Subcutaneous adipose tissue (tissue), 4 donors: Measurements from ENCODE around the gene PVALEF. TPM values are rescaled to one million over a fixed set of nuclear protein-coding genes. Genes with fewer than 3 reads are reported as not detected.

Experiments used
- CTCF ChIP-seq: fragments of 450-650 bp; IDR thresholded peaks from one replicate; pipeline ENCODE4 v1.5.1; 2016; ENCODE audit warnings: low read depth, mild to moderate bottlenecking, control low read depth, antibody characterized with exemption, moderate library complexity
- total RNA-seq, 4 donors: library from RNA; depleted of rRNA; stranded (reverse); fragments of >200 nt; gene quantifications; one replicate each; pipeline ENCODE4 v1.1.0, GENCODE V29; 2016

Gene PVALEF
- total RNA-seq, 4 donors from 2014 or later, result not detected

GRCh38 chr17:81126281-81127132, 38.8 kb upstream of the PVALEF start:
- no peak for TF ChIP-seq CTCF

- no peak for TF ChIP-seq CTCF
Observed at GRCh38 chr17:81127133-81127455, 38.2 kb upstream of the PVALEF start.

- TF ChIP-seq CTCF, result no peak
Observed at GRCh38 chr17:81127526-81128177, 37.7 kb upstream of the PVALEF start.

- no peak for TF ChIP-seq CTCF
Observed at GRCh38 chr17:81128338-81128737, 37.0 kb upstream of the PVALEF start.

- no peak for TF ChIP-seq CTCF
Observed at GRCh38 chr17:81128774-81129173, 36.5 kb upstream of the PVALEF start.

- TF ChIP-seq CTCF, result no peak
Observed at GRCh38 chr17:81129289-81129688, 36.0 kb upstream of the PVALEF start.

- no peak for TF ChIP-seq CTCF
Observed at GRCh38 chr17:81129711-81130367, 35.5 kb upstream of the PVALEF start.
